ENCODE results near the gene CDCA7.

DNA sequence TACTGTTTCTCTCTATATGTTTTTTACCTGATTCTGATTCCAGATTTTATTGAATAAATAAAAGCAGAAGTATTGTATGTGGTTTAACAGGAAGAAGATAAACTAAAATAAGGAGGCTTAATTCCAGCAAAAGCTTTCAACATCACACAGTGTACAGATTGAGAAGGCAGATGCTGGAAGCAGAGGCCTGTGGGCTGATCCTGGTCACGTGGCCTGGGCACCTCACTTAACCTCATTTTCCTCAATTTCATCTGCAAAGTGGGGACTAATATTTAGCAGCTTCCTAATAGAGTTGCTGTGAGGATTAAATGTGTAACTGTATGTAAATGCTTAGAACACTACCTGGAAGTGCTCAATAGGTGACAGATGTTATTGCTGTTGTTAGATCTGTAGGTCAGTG, 58.0 kb downstream of the CDCA7 start:
- no peak for TF ChIP-seq CTCF (conservative IDR thresholded peaks at IDR 0.05; ENCODE audit: low read depth, low read length)
- no peak for TF ChIP-seq EZH2 (IDR thresholded peaks at IDR 0.05; ENCODE audit: low read length, unreplicated experiment)

All from PC-3 (cell line).